ENCODE results near the gene DSCAML1. TPM values are rescaled to one million over a fixed set of nuclear protein-coding genes. Genes with fewer than 3 reads are reported as not detected.

DSCAML1 gene
- total and polyA plus RNA-seq, 7 experiments from 2014 or later = 0.17 to 1.3 (median 0.60) TPM; not detected in 2

GRCh38 chr11:117544130-117544800 is 252.8 kb downstream of the DSCAML1 start:
- no peaks in the 10 kb centered on the region for H3K36me3 ChIP-seq (ENCODE audit: control insufficient read depth in 2 of 3, insufficient read depth in 3 of 3, low read length in 3 of 3)
- no peak overlapping the region for H3K4me3 ChIP-seq (ENCODE audit: low read length)
- H3K4me1 ChIP-seq (ENCODE audit: control insufficient read depth in 2 of 2, insufficient read depth in 2 of 2, low read length in 2 of 2) = no peaks in the 10 kb centered on the region
- H3K9me3 ChIP-seq (ENCODE audit: control insufficient read depth in 2 of 3, low read length in 3 of 3) = no peaks in the 10 kb centered on the region
- no peaks in the 10 kb centered on the region for H3K27me3 ChIP-seq (ENCODE audit: control insufficient read depth in 2 of 2, insufficient read depth in 2 of 2, low read length in 2 of 2)
- Mint-ChIP-seq H3K9me3 (peaks cover 0 to 9% (median 0%) of the 10 kb centered on the region in 11 donors), H3K4me1 (no peaks in the 10 kb centered on the region), H3K27ac (no peak overlapping the region), H3K27me3 (peaks cover 0 to 9% (median 0%) of the 10 kb centered on the region in 5 donors), H3K4me3 (no peak overlapping the region), H3K36me3 (no peaks in the 10 kb centered on the region)
- CTCF ChIA-PET = no interaction called here
- DNase-seq (no peak), ATAC-seq (no peak)
- no peak overlapping the region for H3K27ac ChIP-seq (ENCODE audit: low read depth, low read length)
- POLR2A ChIA-PET = no interaction called here
- intact Hi-C loops (cut with micrococcal nuclease) = no loop called here

- intact Hi-C loops (cut with micrococcal nuclease) = no loop called here
These were observed 255.8 kb downstream of the DSCAML1 start for GRCh38 chr11:117541211-117541610.

GRCh38 chr11:117538263-117539135 is 258.5 kb downstream of the DSCAML1 start:
- no peak for DNase-seq
- ATAC-seq = no peak
- Mint-ChIP-seq H3K36me3 (no peaks in the 10 kb centered on the region), H3K27me3 (peaks cover 0 to 21% (median 12%) of the 10 kb centered on the region in 5 donors), H3K4me3 (no peak overlapping the region), H3K9me3 (peaks cover 0 to 6% (median 0%) of the 10 kb centered on the region in 11 donors), H3K4me1 (no peaks in the 10 kb centered on the region), H3K27ac (no peak overlapping the region)
- Histone ChIP-seq H3K36me3 (ENCODE audit: control insufficient read depth in 2 of 3, insufficient read depth in 3 of 3, low read length in 3 of 3) (no peaks in the 10 kb centered on the region), H3K27ac (ENCODE audit: low read depth, low read length) (no peak overlapping the region), H3K4me3 (ENCODE audit: low read length) (no peak overlapping the region), H3K9me3 (ENCODE audit: control insufficient read depth in 2 of 3, low read length in 3 of 3) (no peaks in the 10 kb centered on the region), H3K27me3 (ENCODE audit: control insufficient read depth in 2 of 2, insufficient read depth in 2 of 2, low read length in 2 of 2) (no peaks in the 10 kb centered on the region), H3K4me1 (ENCODE audit: control insufficient read depth in 2 of 2, insufficient read depth in 2 of 2, low read length in 2 of 2) (no peaks in the 10 kb centered on the region)
- ChIA-PET CTCF (no interaction called here), POLR2A (no interaction called here)
- intact Hi-C loops (cut with micrococcal nuclease) = no loop called here

More at GRCh38 chr11:117541211-117541610, 255.8 kb downstream of the DSCAML1 start:
- ChIA-PET POLR2A (no interaction called here), CTCF (no interaction called here)
- no peak overlapping the region for H3K4me3 ChIP-seq (ENCODE audit: low read length)
- Mint-ChIP-seq H3K27ac (no peak overlapping the region), H3K9me3 (peaks cover 0 to 9% (median 0%) of the 10 kb centered on the region in 11 donors), H3K36me3 (no peaks in the 10 kb centered on the region), H3K4me1 (no peaks in the 10 kb centered on the region), H3K4me3 (no peak overlapping the region), H3K27me3 (peaks cover 0 to 17% (median 9%) of the 10 kb centered on the region in 5 donors)
- no peak for DNase-seq
- H3K4me1 ChIP-seq (ENCODE audit: control insufficient read depth in 2 of 2, insufficient read depth in 2 of 2, low read length in 2 of 2) = no peaks in the 10 kb centered on the region
- H3K27me3 ChIP-seq (ENCODE audit: control insufficient read depth in 2 of 2, insufficient read depth in 2 of 2, low read length in 2 of 2) = no peaks in the 10 kb centered on the region
- H3K9me3 ChIP-seq (ENCODE audit: control insufficient read depth in 2 of 3, low read length in 3 of 3) = no peaks in the 10 kb centered on the region
- H3K27ac ChIP-seq (ENCODE audit: low read depth, low read length) = no peak overlapping the region
- H3K36me3 ChIP-seq (ENCODE audit: control insufficient read depth in 2 of 3, insufficient read depth in 3 of 3, low read length in 3 of 3) = no peaks in the 10 kb centered on the region
- ATAC-seq = no peak

GRCh38 chr11:117535850-117536411 is 261.1 kb downstream of the DSCAML1 start:
- intact Hi-C loops (cut with micrococcal nuclease) = no loop called here
- POLR2A ChIA-PET = no interaction called here
- no peak overlapping the region for H3K4me3 Mint-ChIP-seq
- no peaks in the 10 kb centered on the region for H3K4me1 ChIP-seq (ENCODE audit: control insufficient read depth in 2 of 2, insufficient read depth in 2 of 2, low read length in 2 of 2)
- peaks cover 0 to 2% (median 0%) of the 10 kb centered on the region in 11 donors for H3K9me3 Mint-ChIP-seq
- CTCF ChIA-PET = no interaction called here
- no peaks in the 10 kb centered on the region for H3K27me3 ChIP-seq (ENCODE audit: control insufficient read depth in 2 of 2, insufficient read depth in 2 of 2, low read length in 2 of 2)
- peaks cover 2 to 29% (median 12%) of the 10 kb centered on the region in 5 donors for H3K27me3 Mint-ChIP-seq
- H3K9me3 ChIP-seq (ENCODE audit: control insufficient read depth in 2 of 3, low read length in 3 of 3) = no peaks in the 10 kb centered on the region
- H3K36me3 Mint-ChIP-seq = no peaks in the 10 kb centered on the region
- DNase-seq (no peak), ATAC-seq (no peak)
- no peaks in the 10 kb centered on the region for H3K4me1 Mint-ChIP-seq
- no peak overlapping the region for H3K4me3 ChIP-seq (ENCODE audit: low read length)
- no peaks in the 10 kb centered on the region for H3K36me3 ChIP-seq (ENCODE audit: control insufficient read depth in 2 of 3, insufficient read depth in 3 of 3, low read length in 3 of 3)
- H3K27ac ChIP-seq (ENCODE audit: low read depth, low read length) = no peak overlapping the region
- H3K27ac Mint-ChIP-seq = no peak overlapping the region

GRCh38 chr11:117535201-117535849 is 261.7 kb downstream of the DSCAML1 start:
- no peak for DNase-seq
- no peaks in the 10 kb centered on the region for H3K4me1 Mint-ChIP-seq
- H3K4me3 ChIP-seq (ENCODE audit: low read length) = no peak overlapping the region
- H3K4me1 ChIP-seq (ENCODE audit: control insufficient read depth in 2 of 2, insufficient read depth in 2 of 2, low read length in 2 of 2) = no peaks in the 10 kb centered on the region
- no peaks in the 10 kb centered on the region for H3K9me3 ChIP-seq (ENCODE audit: control insufficient read depth in 2 of 3, low read length in 3 of 3)
- ChIA-PET POLR2A (no interaction called here), CTCF (no interaction called here)
- H3K27ac Mint-ChIP-seq = peak overlapping the region in 1 of 9 donors; percentile 33
- H3K27me3 Mint-ChIP-seq = peaks cover 2 to 32% (median 11%) of the 10 kb centered on the region in 5 donors
- H3K9me3 Mint-ChIP-seq = peaks cover 0 to 2% (median 0%) of the 10 kb centered on the region in 11 donors
- peak; percentile 40 for ATAC-seq
- no peak overlapping the region for H3K4me3 Mint-ChIP-seq
- no peaks in the 10 kb centered on the region for H3K36me3 ChIP-seq (ENCODE audit: control insufficient read depth in 2 of 3, insufficient read depth in 3 of 3, low read length in 3 of 3)
- H3K36me3 Mint-ChIP-seq = no peaks in the 10 kb centered on the region
- H3K27ac ChIP-seq (ENCODE audit: low read depth, low read length) = no peak overlapping the region
- intact Hi-C loops (cut with micrococcal nuclease) = no loop called here
- no peaks in the 10 kb centered on the region for H3K27me3 ChIP-seq (ENCODE audit: control insufficient read depth in 2 of 2, insufficient read depth in 2 of 2, low read length in 2 of 2)

- Histone ChIP-seq H3K4me1 (ENCODE audit: control insufficient read depth in 2 of 2, insufficient read depth in 2 of 2, low read length in 2 of 2) (no peaks in the 10 kb centered on the region), H3K36me3 (ENCODE audit: control insufficient read depth in 2 of 3, insufficient read depth in 3 of 3, low read length in 3 of 3) (no peaks in the 10 kb centered on the region), H3K9me3 (ENCODE audit: control insufficient read depth in 2 of 3, low read length in 3 of 3) (no peaks in the 10 kb centered on the region), H3K27ac (ENCODE audit: low read depth, low read length) (no peak overlapping the region), H3K4me3 (ENCODE audit: low read length) (no peak overlapping the region), H3K27me3 (ENCODE audit: control insufficient read depth in 2 of 2, insufficient read depth in 2 of 2, low read length in 2 of 2) (no peaks in the 10 kb centered on the region)
- Mint-ChIP-seq H3K4me1 (peaks cover 0 to 2% (median 0%) of the 10 kb centered on the region in 7 donors), H3K9me3 (peaks cover 0 to 2% (median 0%) of the 10 kb centered on the region in 11 donors), H3K27ac (no peak overlapping the region), H3K27me3 (peaks cover 6 to 29% (median 15%) of the 10 kb centered on the region in 5 donors), H3K36me3 (no peaks in the 10 kb centered on the region), H3K4me3 (no peak overlapping the region)
- ChIA-PET POLR2A (no interaction called here), CTCF (no interaction called here)
- intact Hi-C loops (cut with micrococcal nuclease) = no loop called here
- no peak for DNase-seq
- ATAC-seq = no peak
These were observed 264.4 kb downstream of the DSCAML1 start for GRCh38 chr11:117532568-117532967.
